HepG2 (cell line): ENCODE data around the gene CCDC142. TPM values are rescaled to one million over a fixed set of nuclear protein-coding genes. Genes with fewer than 3 reads are reported as not detected.
A peak's percentile ranks its signal among the peaks of the same experiment; 100 is the strongest.

Experiments
- BATF2 ChIP-seq: sonication (generic); formaldehyde crosslinking; IDR thresholded peaks from 2 replicates; pipeline ENCODE4 v1.8.0; 2022; ENCODE audit warnings: mild to moderate bottlenecking, missing genetic modification reagents, moderate library complexity
- CSRNP1 ChIP-seq: sonication (generic); formaldehyde crosslinking; IDR thresholded peaks from 2 replicates; pipeline ENCODE4 v1.8.1; 2023; ENCODE audit warnings: mild to moderate bottlenecking, missing genetic modification reagents
- EZH2 ChIP-seq: conservative IDR thresholded peaks from 2 replicates; pipeline ENCODE4 v1.6.1; 2012; ENCODE audit warnings: mild to moderate bottlenecking, low read depth, low read length, moderate library complexity
- LCORL ChIP-seq, 2 experiments: fragments of 450-650 bp in 1 of 2; sonication (generic) in 1 of 2; formaldehyde crosslinking in 1 of 2; IDR thresholded peaks; 2 replicates each; pipeline versions ENCODE4 v1.5.0 to v1.6.1; 2017 to 2020; ENCODE audit warnings: antibody characterized with exemption in 1 of 2, missing genetic modification reagents in 1 of 2
- NFE2L1 ChIP-seq: sonication (generic); formaldehyde crosslinking; IDR thresholded peaks from 2 replicates; pipeline ENCODE4 v1.4.0; 2020; ENCODE audit warnings: missing genetic modification reagents, mild to moderate bottlenecking, borderline replicate concordance
- NPAS2 ChIP-seq: sonication (generic); formaldehyde crosslinking; IDR thresholded peaks from 2 replicates; pipeline ENCODE4 v1.8.0; 2022; ENCODE audit warnings: mild to moderate bottlenecking, missing genetic modification reagents, borderline replicate concordance
- RFXAP ChIP-seq: sonication (generic); formaldehyde crosslinking; IDR thresholded peaks from 2 replicates; pipeline ENCODE4 v1.4.0; 2020; ENCODE audit warnings: missing genetic modification reagents, borderline replicate concordance
- SP140L ChIP-seq: sonication (generic); formaldehyde crosslinking; IDR thresholded peaks from 2 replicates; pipeline ENCODE4 v1.4.0; 2020; ENCODE audit warnings: missing genetic modification reagents, borderline replicate concordance
- ZMYM3 ChIP-seq: sonication (generic); formaldehyde crosslinking; IDR thresholded peaks from 2 replicates; pipeline ENCODE4 v1.5.1; 2020; ENCODE audit warnings: mild to moderate bottlenecking, missing genetic modification reagents
- ZNF354B ChIP-seq: sonication (generic); formaldehyde crosslinking; IDR thresholded peaks from 2 replicates; pipeline ENCODE4 v1.8.0; 2022; ENCODE audit warnings: mild to moderate bottlenecking, missing genetic modification reagents
- ZNF407 ChIP-seq: sonication (generic); formaldehyde crosslinking; IDR thresholded peaks from one replicate; pipeline ENCODE4 v1.5.1; 2020; ENCODE audit warnings: mild to moderate bottlenecking, missing genetic modification reagents; ENCODE audit errors: not compliant biosample characterization
- ZNF451 ChIP-seq: sonication (generic); formaldehyde crosslinking; IDR thresholded peaks from 2 replicates; pipeline ENCODE4 v1.5.0; 2020; ENCODE audit warnings: mild to moderate bottlenecking, missing genetic modification reagents
- ZNF572 ChIP-seq: sonication (generic); formaldehyde crosslinking; IDR thresholded peaks from 2 replicates; pipeline ENCODE4 v1.5.1; 2020; ENCODE audit warnings: mild to moderate bottlenecking, missing genetic modification reagents
- ZNF737 ChIP-seq: sonication (generic); formaldehyde crosslinking; IDR thresholded peaks from 2 replicates; pipeline ENCODE4 v1.5.0; 2020; ENCODE audit warnings: missing genetic modification reagents, mild to moderate bottlenecking, borderline replicate concordance
- ZNF773 ChIP-seq: sonication (generic); formaldehyde crosslinking; IDR thresholded peaks from 2 replicates; pipeline ENCODE4 v1.4.0; 2020; ENCODE audit warnings: missing genetic modification reagents, borderline replicate concordance
- polyA plus RNA-seq, 8 experiments: library from polyadenylated mRNA; depleted of rRNA in 3 of 8; stranded (reverse) in 7 of 8; unstranded in 1 of 8; fragments of >200 nt; fragmentation: Illumina TruSeq in 4 of 8; extraction: Trizol in 4 of 8; gene quantifications; 2 replicates each; pipeline versions ENCODE4 v1.2.1 to v1.2.3, GENCODE V29; 2011 to 2016; ENCODE audit warnings: low read depth in 4 of 8, missing spikeins in 1 of 8, mixed read lengths in 1 of 8; ENCODE audit not compliant: insufficient read depth in 1 of 8
- total RNA-seq, 5 experiments: library from RNA; depleted of rRNA; stranded (reverse); fragments of >200 nt; fragmentation: Illumina TruSeq; extraction: Trizol; gene quantifications; 2 replicates each; pipeline ENCODE4 v1.2.3, GENCODE V29; 2016; ENCODE audit warnings: low read depth in 1 of 5

CCDC142 gene
- total and polyA plus RNA-seq, 2 of the 13 experiments (the other 11 are each of a cell fraction or from before 2014, with no cell fraction given) = 14.7 to 30.4 TPM

- no peak for TF ChIP-seq ZNF407
- TF ChIP-seq SP140L (CRISPR knock-in tag) = no peak
- TF ChIP-seq EZH2 = no peak
- TF ChIP-seq NPAS2 = no peak
- TF ChIP-seq ZNF451 (CRISPR knock-in tag) = no peak
- 0 out of 2 replicates have a peak, but pooled peaks have one; percentile 14 for TF ChIP-seq RFXAP (CRISPR knock-in tag)
- TF ChIP-seq ZNF773 = no peak
- no peak for TF ChIP-seq ZNF737 (CRISPR knock-in tag)
- TF ChIP-seq ZNF572 (CRISPR knock-in tag) = peak; percentile 95
- no peak for TF ChIP-seq LCORL (IDR thresholded peaks at IDR 0.05)
- TF ChIP-seq LCORL (CRISPR knock-in tag; IDR thresholded peaks at IDR 0.05) = peak; percentile 47
- no peak for TF ChIP-seq BATF2 (CRISPR knock-in tag)
- TF ChIP-seq ZMYM3 = no peak
- no peak for TF ChIP-seq NFE2L1 (CRISPR knock-in tag)
- no peak for TF ChIP-seq CSRNP1 (CRISPR knock-in tag)
- peak; percentile 86; the same call in 1 of the 2 replicates for TF ChIP-seq ZNF354B
Measured at GRCh38 chr2:74424139-74424992, 58.4 kb downstream of the CCDC142 start (continued).
